Measurements from ENCODE around the gene PDZD2.

Gene PDZD2

GRCh38 chr5:32058101-32058500 is 419.2 kb downstream of the PDZD2 start:
- Histone ChIP-seq H3K27ac (replicated peaks) (no peak overlapping the region), H3K4me3 (replicated peaks; ENCODE audit: insufficient read depth, low read length) (no peak overlapping the region), H3K27me3 (ENCODE audit: insufficient read depth, poor library complexity, severe bottlenecking) (no peaks in the 10 kb centered on the region)
- DNase-seq (ENCODE audit: low read depth in 1 of 2, low spot score in 1 of 2) = no peak
- TF ChIP-seq POLR2AphosphoS5 (IDR thresholded peaks at IDR 0.05; ENCODE audit: low read depth) = no peak
- TF ChIP-seq GABPA (IDR thresholded peaks at IDR 0.05; ENCODE audit: low read depth) = no peak
- no peak for TF ChIP-seq REST (IDR thresholded peaks at IDR 0.05; ENCODE audit: insufficient replicate concordance, low read depth)
- no peak for TF ChIP-seq CTCF (IDR thresholded peaks at IDR 0.05; ENCODE audit: insufficient read depth, low read length)
- no peak for TF ChIP-seq SPI1 (IDR thresholded peaks at IDR 0.05; ENCODE audit: borderline replicate concordance, low read depth)

GRCh38 chr5:32058997-32059396 is 420.1 kb downstream of the PDZD2 start:
- Histone ChIP-seq H3K27ac (replicated peaks) (no peak overlapping the region), H3K4me3 (replicated peaks; ENCODE audit: insufficient read depth, low read length) (no peak overlapping the region), H3K27me3 (ENCODE audit: insufficient read depth, poor library complexity, severe bottlenecking) (no peaks in the 10 kb centered on the region)
- TF ChIP-seq POLR2AphosphoS5 (IDR thresholded peaks at IDR 0.05; ENCODE audit: low read depth) (no peak), GABPA (IDR thresholded peaks at IDR 0.05; ENCODE audit: low read depth) (no peak), CTCF (IDR thresholded peaks at IDR 0.05; ENCODE audit: insufficient read depth, low read length) (no peak), REST (IDR thresholded peaks at IDR 0.05; ENCODE audit: insufficient replicate concordance, low read depth) (no peak), SPI1 (IDR thresholded peaks at IDR 0.05; ENCODE audit: borderline replicate concordance, low read depth) (no peak)
- no peak for DNase-seq (ENCODE audit: low read depth in 1 of 2, low spot score in 1 of 2)

GRCh38 chr5:32059761-32060530 is 421.0 kb downstream of the PDZD2 start:
- Histone ChIP-seq H3K27me3 (ENCODE audit: insufficient read depth, poor library complexity, severe bottlenecking) (no peaks in the 10 kb centered on the region), H3K27ac (replicated peaks) (no peak overlapping the region), H3K4me3 (replicated peaks; ENCODE audit: insufficient read depth, low read length) (no peak overlapping the region)
- TF ChIP-seq REST (IDR thresholded peaks at IDR 0.05; ENCODE audit: insufficient replicate concordance, low read depth) (no peak), CTCF (IDR thresholded peaks at IDR 0.05; ENCODE audit: insufficient read depth, low read length) (no peak), SPI1 (IDR thresholded peaks at IDR 0.05; ENCODE audit: borderline replicate concordance, low read depth) (no peak), POLR2AphosphoS5 (IDR thresholded peaks at IDR 0.05; ENCODE audit: low read depth) (no peak), GABPA (IDR thresholded peaks at IDR 0.05; ENCODE audit: low read depth) (no peak)
- DNase-seq (ENCODE audit: low read depth in 1 of 2, low spot score in 1 of 2) = no peak

Measured in HL-60 (cell line).